HG02798 (cell line): ENCODE measurements around the gene HSFX1.

Experiments
- ATAC-seq: cut with Tn5 transposase; IDR thresholded peaks from one replicate; pipeline ENCODE4 v1.9.1; 2021; ENCODE audit warnings: mild to moderate bottlenecking; ENCODE audit not compliant: unreplicated experiment, poor library complexity

HSFX1 gene

GRCh38 chrX:149803458-149804062, 29.7 kb downstream of the HSFX1 start:
- no peak for ATAC-seq

GRCh38 chrX:149804102-149804501, 30.2 kb downstream of the HSFX1 start:
- ATAC-seq, result no peak

GRCh38 chrX:149807747-149808458, 34.0 kb downstream of the HSFX1 start:
- ATAC-seq, result peak; percentile 55

- ATAC-seq, result no peak
These were observed 44.8 kb downstream of the HSFX1 start for GRCh38 chrX:149818652-149819051.

GRCh38 chrX:149819371-149819770, 45.5 kb downstream of the HSFX1 start:
- ATAC-seq, result no peak

- ATAC-seq, result no peak
These were observed 51.6 kb downstream of the HSFX1 start for GRCh38 chrX:149825424-149825823.
